AG08396 (cell line): ENCODE results near the gene CIDEA.
"Not testable (repeated sequence)": the region's sequence is repeated elsewhere in the genome, so short reads cannot be mapped to it uniquely, and the experiment has no call there.

Experiments used
- DNase-seq: peaks from one replicate; pipeline ENCODE4 v3.0.0; 2012; ENCODE audit warnings: low spot score, mixed read lengths

Gene CIDEA, protein sequence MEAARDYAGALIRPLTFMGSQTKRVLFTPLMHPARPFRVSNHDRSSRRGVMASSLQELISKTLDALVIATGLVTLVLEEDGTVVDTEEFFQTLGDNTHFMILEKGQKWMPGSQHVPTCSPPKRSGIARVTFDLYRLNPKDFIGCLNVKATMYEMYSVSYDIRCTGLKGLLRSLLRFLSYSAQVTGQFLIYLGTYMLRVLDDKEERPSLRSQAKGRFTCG

DNA sequence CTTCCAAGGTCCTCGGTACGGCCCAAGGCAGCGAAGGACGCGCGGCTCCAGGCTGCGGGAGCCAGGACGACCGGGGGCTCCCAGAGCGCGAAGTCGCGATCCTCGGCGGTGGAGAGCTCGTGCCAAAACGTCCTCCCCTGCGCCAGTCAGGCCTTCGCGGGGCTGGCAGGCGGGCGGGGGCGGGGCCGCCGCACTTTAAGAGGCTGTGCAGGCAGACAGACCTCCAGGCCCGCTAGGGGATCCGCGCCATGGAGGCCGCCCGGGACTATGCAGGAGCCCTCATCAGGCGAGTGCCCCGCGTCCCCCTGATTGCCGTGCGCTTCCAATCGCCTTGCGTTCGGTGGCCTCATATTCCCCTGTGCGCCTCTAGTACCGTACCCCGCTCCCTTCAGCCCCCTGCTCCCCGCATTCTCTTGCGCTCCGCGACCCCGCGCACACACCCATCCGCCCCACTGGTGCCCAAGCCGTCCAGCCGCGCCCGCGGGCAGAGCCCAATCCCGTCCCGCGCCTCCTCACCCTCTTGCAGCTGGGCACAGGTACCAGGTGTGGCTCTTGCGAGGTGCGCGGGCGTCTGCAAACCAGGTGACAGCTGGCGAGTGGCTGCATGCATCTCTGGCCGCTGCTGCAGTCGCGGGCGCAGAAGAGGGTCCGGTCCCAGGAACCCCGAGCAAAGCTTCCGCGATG, at the start of gene CIDEA:
Gene CIDEA, plus strand, starts transcription at position 226 of the 684 bp plus-strand sequence. Its CDS starts 23 bp downstream, at position 249.
- peak; percentile 57 for DNase-seq

DNA sequence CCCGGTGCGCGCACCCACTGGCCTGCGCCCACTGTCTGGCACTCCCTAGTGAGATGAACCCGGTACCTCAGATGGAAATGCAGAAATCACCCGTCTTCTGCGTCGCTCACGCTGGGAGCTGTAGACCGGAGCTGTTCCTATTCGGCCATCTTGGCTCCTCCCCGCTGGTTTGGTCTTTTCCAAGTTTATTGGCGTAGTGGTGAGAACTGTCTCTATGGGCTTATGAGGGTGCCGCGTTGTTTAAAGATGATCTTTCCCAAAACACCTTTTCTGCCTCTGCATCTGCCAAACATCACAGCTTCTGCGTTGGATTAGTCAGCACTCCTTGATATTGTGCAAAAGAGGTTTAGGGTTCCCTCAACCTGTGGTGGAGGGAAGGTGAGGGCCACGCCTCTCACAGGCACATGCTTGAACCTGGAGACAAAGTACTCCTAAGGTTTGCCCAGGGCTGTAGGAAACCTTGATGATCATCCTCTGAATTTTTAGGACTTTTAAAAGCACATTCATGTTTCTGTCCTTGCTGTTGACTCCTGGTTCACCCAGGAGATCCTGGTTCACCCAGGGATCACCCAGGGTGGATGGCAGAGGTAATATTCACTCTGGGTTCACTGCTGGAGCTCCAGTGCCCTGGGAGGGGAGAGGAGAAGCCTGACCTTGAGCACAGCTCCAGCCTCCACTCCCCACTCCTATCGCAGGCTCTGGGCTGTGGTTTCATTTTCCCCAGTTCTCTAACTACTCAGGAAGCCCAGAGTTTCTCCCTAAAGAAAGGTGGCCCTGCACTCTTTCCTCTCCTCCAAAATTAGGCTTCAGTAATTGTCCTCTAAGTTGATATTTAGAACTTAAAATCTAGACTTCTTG, 45.6 kb upstream of the CIDEA start:
- not testable (repeated sequence) for DNase-seq

DNA sequence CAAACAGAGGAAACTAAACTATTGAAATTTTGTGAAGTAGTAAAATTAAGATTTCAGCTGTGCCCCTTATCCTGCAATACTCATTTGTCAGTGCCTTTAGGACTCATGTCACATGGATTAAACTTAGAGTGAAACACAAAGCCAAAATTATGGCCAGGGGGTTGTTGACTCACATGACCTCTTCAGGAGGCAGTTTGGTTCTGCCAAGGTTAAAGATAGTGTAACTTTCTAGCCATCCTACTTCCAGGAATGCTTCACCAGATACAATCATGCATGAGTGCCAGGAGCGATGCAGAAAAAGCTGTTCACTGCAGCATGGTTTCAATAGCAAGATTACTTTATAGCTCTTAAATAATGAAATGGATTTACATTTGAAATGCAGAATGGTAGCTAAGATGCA, 41.9 kb upstream of the CIDEA start:
- not testable (repeated sequence) for DNase-seq

DNA sequence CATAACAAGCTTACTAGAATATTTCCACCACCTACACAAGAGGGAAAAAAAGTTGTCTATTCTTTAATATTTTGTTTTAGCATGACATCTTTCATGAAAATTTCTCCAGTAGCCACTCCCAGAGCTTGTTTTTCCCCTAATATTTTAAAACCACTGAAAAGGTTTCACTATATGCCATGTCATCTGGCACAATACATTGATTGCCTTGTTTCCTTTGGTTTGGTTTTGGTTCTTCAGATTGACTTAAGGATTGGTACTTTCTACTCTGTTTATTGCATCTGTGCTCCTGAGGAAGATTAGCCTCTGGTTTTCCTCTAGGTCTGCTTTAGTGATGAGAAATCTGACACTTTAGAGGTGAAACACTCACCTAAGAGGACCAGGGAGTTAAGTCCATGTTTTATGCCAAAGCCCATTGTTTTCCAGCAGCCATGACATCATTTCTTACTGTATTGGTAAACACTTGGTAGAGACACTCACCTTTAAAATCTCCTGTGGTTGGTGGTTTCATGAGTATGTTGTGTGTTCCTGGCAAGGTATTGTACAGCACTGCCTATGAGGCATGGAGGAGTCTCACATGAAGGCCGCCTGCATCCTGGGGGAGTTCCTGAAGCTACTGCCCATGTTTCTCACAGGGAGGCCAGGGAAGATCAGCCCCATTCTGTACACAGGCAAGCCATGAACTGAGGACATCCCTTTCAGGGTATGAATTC, 39.7 kb upstream of the CIDEA start:
- DNase-seq = not testable (repeated sequence)

DNA sequence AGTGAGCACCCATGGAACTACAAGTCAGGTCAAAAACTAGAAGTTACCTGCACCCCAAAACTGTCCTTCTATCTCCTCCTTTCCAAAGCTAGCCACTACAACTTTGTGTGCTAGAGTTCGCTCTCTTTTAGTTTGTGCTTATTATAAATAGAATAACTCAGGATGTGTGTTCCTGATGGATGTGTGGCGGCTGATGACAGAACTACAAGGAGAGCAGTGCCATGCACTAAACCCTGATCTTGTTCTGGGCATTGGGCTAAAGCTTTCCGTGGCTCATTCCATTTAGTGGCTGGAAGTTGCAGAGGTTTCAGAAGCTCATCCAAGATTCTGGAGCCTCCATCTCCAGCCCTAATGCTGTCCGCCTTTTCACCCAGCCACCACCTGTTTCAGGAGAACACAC, 37.7 kb upstream of the CIDEA start:
- not testable (repeated sequence) for DNase-seq

DNA sequence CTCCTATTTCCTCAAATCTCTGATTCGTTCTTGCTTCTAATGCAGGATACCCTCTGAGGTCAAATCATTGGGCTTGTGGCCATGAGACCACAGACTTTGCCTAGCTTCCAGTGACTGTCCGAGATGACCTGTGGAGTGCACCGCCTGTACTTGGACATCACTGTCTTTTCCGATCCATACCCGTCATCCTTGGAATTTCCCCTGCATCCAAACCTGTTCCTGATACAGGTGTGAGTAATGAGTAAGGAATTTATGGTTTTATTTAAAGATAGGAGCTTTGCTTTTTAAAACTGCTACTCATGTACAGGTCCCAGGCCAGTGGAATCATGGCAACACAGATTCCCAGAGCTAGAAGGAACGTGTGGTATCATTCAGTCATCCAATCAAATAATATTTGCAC, 35.6 kb upstream of the CIDEA start:
- not testable (repeated sequence) for DNase-seq

DNA sequence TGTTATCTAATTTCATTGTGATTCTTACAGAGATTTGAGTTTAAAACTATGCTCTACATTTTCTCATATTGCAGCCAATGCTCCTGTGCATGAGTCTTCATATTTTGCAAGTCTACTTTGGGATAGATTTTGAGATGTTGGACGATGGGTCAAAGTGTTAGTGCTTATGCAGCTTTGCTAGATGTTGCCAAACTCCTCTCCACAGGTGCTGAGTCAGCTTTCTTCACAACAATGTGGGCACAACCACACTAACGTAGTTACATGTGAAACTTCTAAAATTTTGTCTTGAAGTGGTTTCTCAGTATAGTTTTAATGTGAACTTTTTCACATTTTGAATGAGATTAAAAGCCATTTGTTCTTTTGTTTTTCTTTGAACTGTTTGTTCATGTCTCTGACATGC, 32.1 kb upstream of the CIDEA start:
- DNase-seq = not testable (repeated sequence)

DNA sequence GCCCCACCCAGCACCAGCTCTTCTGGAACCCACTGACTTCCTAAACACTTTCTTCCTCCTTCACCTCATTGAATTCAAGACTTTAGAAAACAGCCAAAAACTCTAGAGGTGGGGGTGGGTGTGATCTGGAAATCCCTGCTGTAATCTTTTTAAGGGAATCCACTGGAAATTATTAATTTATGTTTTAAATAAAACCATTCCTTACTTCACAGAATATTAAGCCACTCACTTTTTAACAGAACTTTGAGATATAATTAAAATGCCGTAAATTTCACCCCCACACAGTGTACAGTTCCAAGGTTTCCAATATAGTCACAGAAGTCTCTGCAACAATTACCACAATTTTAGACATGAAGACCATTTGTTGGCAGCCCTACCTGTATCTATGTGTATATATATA, 30.8 kb upstream of the CIDEA start:
- DNase-seq = not testable (repeated sequence)

DNA sequence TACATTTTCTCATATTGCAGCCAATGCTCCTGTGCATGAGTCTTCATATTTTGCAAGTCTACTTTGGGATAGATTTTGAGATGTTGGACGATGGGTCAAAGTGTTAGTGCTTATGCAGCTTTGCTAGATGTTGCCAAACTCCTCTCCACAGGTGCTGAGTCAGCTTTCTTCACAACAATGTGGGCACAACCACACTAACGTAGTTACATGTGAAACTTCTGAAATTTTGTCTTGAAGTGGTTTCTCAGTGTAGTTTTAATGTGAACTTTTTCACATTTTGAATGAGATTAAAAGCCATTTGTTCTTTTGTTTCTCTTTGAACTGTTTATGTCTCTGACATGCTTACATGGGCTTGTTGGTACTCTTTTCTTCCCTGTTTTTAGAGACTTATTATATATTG, 27.4 kb upstream of the CIDEA start:
- DNase-seq = not testable (repeated sequence)

DNA sequence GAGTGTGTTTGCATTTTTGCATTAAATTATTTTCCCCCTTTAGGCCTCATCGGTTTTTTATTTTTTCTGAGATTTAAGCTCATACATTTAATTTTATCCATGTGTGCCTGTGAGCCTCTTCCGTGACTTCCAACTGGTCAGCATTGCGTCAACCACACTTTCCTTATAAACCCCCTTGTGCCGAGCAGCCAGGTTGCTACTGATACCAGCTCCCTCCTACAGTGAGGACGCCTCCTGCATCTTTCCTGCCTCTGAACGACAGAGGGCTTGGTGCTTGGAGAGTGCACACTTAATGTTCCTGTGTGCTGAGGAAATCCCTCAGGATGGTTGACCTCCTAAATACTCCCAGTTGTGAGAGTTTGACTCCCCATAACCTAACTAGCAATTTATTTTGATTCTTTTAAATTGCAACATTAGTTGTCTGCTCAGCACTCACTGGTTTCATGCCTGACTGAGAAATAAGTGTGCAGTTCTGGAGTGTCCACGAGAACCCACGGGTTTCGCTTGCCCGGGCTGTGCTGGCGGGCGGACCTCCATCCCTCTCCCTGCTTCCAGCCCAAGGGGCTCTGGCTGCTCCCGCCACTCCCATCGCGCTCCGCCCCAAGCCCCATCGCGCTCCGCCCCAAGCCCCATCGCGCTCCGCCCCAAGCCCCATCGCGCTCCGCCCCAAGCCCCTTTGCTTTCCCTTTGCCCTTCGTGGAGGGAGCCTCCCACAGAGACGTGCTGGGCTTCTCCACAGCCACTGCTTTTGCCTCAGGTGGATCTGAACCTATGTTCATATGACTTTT, 26.6 kb upstream of the CIDEA start:
- DNase-seq = not testable (repeated sequence)

DNA sequence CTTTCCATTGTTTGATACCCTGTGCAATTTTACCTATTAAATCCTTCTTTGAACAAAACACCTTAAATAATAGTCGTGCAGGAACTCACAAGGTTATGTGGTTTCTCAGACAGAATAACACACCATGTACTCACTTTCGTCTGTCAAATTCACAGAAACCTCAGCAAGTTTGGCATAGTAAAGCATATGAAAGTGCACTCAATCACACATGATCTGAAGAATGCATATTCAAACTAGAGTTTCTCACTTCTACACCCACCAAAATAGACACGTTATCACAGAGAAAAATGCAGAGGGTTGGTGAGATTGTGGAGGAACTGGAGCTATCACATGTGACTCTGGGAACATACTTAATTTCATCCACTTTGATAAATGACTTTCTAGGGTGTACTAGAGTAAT, 25.9 kb upstream of the CIDEA start:
- not testable (repeated sequence) for DNase-seq

DNA sequence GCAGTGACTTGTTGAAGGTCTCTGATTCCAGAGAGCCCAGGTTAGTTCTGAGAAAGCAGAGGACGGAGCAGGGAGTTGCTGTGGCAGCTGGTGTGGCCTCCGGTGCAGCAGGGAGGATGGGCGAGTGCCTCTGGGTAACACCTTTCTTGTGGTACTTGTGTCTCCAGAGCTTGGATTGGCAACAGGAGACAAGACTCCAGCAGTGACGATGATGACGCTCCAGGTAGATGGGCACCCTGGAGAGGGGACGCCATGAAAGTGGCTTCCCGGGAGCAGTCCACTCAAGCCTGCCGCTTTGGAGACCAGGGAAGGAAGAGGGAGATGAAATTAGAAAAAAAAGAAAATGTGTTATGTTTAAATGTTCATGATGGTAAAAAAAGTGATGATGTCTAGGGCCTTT, 23.6 kb upstream of the CIDEA start:
- not testable (repeated sequence) for DNase-seq

DNA sequence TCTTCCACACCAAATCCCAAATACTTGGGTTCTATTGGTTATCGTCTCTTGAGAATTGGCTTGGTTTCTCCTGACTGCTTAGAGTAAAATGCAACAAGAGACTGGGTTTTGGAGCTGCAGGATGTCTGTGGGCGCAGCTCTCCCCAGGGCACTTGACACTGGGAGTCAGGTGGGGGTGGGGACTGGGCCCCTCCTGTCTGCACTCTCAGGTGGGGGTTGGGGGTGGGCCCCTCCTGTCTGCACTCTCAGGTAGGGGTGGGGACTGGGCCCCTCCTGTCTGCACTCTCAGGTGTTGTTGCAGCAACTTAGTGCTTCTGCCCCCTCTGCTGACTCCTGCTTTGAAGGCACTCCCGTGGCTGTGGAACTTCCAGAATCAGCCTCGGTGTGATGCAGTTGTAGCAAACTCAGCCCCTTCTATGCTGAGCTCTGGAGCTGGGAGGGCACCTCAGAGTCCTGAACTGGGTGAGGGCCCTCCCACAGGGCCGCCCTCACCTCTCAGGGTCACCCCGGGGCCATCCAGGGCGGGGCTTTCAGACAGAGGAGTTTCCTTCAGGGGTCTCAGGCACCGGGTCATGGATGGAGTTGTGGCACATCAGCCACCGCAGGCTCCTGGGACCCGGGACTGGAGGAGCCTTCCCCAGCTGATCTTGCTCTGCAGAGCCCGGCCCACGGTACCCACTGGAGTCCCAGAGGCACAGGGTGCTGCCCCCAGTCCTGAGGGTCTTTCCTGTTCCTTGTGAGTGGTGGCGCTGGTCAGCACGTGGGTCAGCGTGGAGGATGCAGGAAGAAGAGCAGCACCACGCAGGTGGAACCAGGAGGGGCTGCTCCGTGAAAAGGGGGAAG, 22.9 kb upstream of the CIDEA start:
- no peak for DNase-seq

DNA sequence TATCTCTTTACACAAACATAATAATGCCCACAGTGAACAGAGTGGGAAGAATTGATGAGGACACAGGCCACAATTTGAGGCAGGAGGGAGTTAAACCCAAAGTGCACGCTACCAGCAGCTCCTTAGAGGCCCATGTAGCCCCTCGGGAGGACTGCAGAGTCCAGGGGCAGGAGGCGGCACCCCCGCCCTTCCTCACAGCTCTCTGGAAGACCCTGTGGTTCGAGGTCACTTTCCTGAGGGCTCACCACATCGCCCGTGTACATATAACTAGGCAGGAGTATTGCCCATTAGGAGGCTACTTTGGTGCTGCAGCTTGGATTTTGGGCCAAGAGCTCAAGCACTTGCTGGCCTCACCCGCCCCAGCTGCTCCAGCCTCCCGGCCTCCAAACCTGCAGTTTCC, 22.2 kb upstream of the CIDEA start:
- DNase-seq = no peak

DNA sequence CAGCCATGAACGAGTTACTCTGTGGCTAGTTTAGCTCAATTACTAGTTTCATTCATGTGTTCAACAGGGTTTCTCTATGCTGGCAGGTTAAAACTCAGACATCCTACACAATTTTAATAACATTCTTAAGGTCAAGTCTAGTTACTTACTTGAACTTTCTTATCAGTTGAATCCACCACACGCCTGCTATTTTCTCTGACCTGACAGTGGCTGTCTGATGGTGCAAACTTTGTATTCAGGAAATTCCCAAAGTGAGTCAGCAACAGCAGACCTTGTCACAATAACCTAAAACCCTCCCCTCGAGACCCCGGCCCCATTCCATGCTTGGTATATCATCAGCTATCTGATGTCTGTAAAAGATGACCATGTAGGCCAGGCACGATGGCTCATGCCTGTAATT, 20.8 kb upstream of the CIDEA start:
- no peak for DNase-seq

DNA sequence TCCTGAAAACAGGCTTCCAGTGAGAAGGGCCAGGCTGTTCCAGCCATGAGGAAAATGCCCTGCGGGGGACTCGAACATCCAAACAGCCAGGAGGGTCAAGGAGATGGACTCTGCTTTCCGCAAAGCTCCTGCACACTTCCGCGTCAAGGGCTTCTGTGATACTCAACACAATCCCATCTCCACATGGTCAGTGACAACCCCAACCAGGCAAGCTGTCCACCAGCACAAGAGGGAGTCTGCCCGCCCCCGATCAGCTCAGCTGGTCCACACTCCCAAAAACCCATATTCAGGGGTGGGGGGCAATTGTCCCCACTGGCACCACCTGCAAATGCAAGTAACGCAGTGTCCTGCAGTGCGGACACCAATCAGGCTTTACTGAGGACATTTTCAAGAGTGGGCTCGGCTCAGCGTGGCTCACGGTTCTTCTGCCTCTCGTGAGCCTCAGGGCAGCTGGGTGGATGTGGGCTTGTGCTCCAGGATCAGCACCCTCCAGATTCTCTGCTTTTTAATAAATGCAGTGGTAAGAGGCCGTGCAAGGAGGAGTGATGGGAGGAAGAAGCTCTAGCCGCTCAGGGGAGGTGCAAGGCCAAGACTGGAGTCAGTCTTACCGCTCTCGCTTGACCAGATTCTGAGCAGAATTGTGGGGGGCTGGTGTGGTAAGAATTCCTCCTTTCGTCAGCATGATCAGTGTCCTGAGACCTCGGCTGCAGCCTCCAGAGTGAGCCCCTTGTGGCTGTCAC, 19.5 kb upstream of the CIDEA start:
- DNase-seq = no peak

DNA sequence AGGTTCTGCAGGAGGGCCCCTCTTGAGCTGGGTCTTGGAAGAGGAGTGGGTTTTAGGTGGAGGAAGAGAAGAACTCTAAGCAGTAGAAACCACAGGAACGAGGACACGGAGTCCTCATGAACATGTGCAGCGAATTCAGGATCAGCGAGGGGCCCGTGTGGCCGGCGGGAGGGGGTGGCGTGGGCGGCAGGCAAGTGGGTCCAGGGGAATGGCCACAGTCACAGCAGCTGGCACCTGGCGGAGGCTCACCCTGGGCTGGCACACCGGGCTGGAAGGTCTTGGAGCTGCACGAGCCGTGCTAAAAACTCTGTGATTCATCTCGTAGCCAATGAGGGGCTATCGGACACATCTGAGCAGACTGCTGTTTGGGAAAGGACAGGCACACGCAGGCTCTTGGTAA, 18.0 kb upstream of the CIDEA start:
- no peak for DNase-seq

DNA sequence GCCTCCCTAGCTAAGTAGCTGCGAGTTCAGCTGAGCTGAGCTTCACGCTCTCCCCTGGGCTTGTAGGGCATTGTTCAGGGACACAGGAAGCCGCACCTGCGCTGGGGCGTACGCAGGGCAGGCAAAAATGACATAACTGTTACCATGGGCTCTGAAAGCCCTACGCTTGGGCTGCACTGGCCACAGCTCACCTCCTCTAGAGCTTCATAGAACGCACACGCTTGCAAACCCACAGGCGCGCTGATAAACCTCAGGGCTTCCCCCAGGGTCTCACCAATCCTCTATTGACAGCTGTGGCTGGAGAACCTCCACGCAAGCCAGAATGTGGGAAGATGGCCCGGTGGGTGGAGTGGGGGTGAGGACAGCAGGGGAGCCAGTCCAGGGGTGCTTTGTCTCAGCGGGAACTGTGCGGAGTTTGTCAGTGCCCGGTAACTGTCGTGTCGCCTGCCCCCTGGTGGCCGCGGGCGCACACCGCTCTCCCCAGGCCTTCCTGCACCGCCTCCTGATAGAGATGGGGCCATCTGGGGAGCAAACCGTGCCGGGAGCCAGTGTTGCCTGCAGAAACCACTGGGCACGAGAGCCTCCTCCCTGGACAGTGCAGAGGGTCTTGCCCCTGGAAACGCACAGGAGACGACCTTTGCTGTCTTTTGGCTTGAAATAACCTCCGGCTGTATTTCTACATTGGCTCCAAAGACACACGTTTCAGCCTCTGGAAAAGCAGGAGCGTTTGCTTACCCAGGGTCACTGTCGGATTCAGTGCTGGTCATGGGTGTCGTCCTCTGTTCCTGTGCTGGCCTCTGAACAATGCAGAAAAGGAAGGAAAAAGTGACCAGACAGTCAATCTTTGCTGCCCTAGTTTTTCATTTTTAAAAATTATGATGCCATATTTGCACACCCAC, 17.0 kb upstream of the CIDEA start:
- peak; percentile 86 for DNase-seq

DNA sequence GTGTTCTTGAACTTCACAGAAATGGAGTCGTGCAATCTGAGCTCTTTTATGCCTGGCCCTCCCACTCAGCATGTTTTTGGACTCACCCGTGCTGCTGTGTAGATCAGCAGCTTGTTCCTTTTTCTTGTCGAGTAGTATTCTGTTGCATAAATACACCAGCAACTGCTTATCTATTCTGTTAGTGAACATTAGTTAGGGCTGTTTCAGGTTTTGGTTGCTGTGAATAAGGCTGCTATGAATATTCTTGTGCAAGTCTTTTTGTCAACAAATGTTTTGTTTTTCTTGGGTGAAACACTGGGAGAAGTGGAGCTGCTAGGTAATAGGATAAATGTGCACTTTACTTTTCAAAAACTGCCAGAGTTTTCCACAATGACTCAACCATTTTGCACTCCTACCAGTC, 15.3 kb upstream of the CIDEA start:
- no peak for DNase-seq
